Cardiac muscle cell (in vitro differentiated cells and primary cell): Measurements from ENCODE around the gene PI3. TPM values are rescaled to one million over a fixed set of nuclear protein-coding genes. Genes with fewer than 3 reads are reported as not detected.

Experiments used
- DNase-seq, 2 donors: peaks; one replicate each; pipeline versions ENCODE4 v3.0.0 to v3.0.0-alpha.2; 2010 to 2017; ENCODE audit warnings: low read depth in 1 of 2, low spot score in 1 of 2
- H3K27ac ChIP-seq: fragments of 200-600 bp; sonication (generic); 2 replicates; pipeline ENCODE4 v1.5.1; 2016
- H3K27me3 ChIP-seq: fragments of 200-600 bp; sonication (generic); 2 replicates; pipeline ENCODE4 v1.6.0; 2016; ENCODE audit warnings: control low read depth
- H3K36me3 ChIP-seq: fragments of 200-600 bp; sonication (generic); 2 replicates; pipeline ENCODE4 v1.5.1; 2016; ENCODE audit warnings: control low read depth
- H3K4me1 ChIP-seq: fragments of 200-600 bp; sonication (generic); 2 replicates; pipeline ENCODE4 v1.8.1; 2017; ENCODE audit warnings: low read depth, mild to moderate bottlenecking, mixed run types
- H3K4me3 ChIP-seq: fragments of 200-600 bp; sonication (generic); 2 replicates; pipeline ENCODE4 v1.5.1; 2016; ENCODE audit warnings: mild to moderate bottlenecking
- H3K9me3 ChIP-seq: fragments of 200-600 bp; sonication (generic); 2 replicates; pipeline ENCODE4 v1.5.1; 2017; ENCODE audit warnings: low read depth, mild to moderate bottlenecking, control low read depth
- CTCF ChIP-seq: IDR thresholded peaks from 2 replicates; pipeline ENCODE4 v1.5.1; 2012; ENCODE audit warnings: low read depth, mild to moderate bottlenecking, low read length
- polyA plus RNA-seq: library from polyadenylated mRNA; unstranded; fragments of >200 nt; fragmentation: Nextera tagmentation; extraction: Ambion mirVana; gene quantifications from 2 replicates; pipeline ENCODE4 v1.2.1, GENCODE V29; 2016
- total RNA-seq: library from RNA; depleted of rRNA; stranded (reverse); fragments of >200 nt; gene quantifications from 2 replicates; pipeline ENCODE4 v1.2.3, GENCODE V29; 2016

Gene PI3
- total and polyA plus RNA-seq, 2 experiments from 2014 or later, result not detected

GRCh38 chr20:45156713-45157112 lies 18.0 kb upstream of the PI3 start:
- no peaks in the 10 kb centered on the region for H3K36me3 ChIP-seq
- no peaks in the 10 kb centered on the region for H3K9me3 ChIP-seq
- H3K27me3 ChIP-seq, result no peaks in the 10 kb centered on the region
- DNase-seq, result no peak
- TF ChIP-seq CTCF, result no peak
- H3K27ac ChIP-seq, result no peak overlapping the region
- no peak overlapping the region for H3K4me3 ChIP-seq
- H3K4me1 ChIP-seq, result no peaks in the 10 kb centered on the region

- Histone ChIP-seq H3K4me1 (no peaks in the 10 kb centered on the region), H3K27ac (no peak overlapping the region), H3K9me3 (no peaks in the 10 kb centered on the region), H3K27me3 (no peaks in the 10 kb centered on the region), H3K4me3 (no peak overlapping the region), H3K36me3 (no peaks in the 10 kb centered on the region)
- DNase-seq, result peak in 1 of 2 donors; percentile 96
- no peak for TF ChIP-seq CTCF
These were observed 16.7 kb upstream of the PI3 start for GRCh38 chr20:45157962-45158361.

GRCh38 chr20:45163083-45163803 lies 11.5 kb upstream of the PI3 start:
- no peak overlapping the region for H3K27ac ChIP-seq
- no peak overlapping the region for H3K4me3 ChIP-seq
- no peak for TF ChIP-seq CTCF
- H3K4me1 ChIP-seq, result no peaks in the 10 kb centered on the region
- no peaks in the 10 kb centered on the region for H3K27me3 ChIP-seq
- no peaks in the 10 kb centered on the region for H3K36me3 ChIP-seq
- DNase-seq, result no peak
- H3K9me3 ChIP-seq, result no peaks in the 10 kb centered on the region

- Histone ChIP-seq H3K36me3 (no peaks in the 10 kb centered on the region), H3K4me3 (no peak overlapping the region), H3K27ac (no peak overlapping the region), H3K4me1 (no peaks in the 10 kb centered on the region), H3K27me3 (no peaks in the 10 kb centered on the region), H3K9me3 (no peaks in the 10 kb centered on the region)
- no peak for TF ChIP-seq CTCF
- DNase-seq, result no peak
These were observed 9.8 kb upstream of the PI3 start for GRCh38 chr20:45164906-45165305.

- H3K4me3 ChIP-seq, result no peak overlapping the region
- no peaks in the 10 kb centered on the region for H3K36me3 ChIP-seq
- H3K9me3 ChIP-seq, result no peaks in the 10 kb centered on the region
- DNase-seq, result no peak
- no peaks in the 10 kb centered on the region for H3K27me3 ChIP-seq
- H3K4me1 ChIP-seq, result no peaks in the 10 kb centered on the region
- no peak for TF ChIP-seq CTCF
- H3K27ac ChIP-seq, result no peak overlapping the region
These were observed 1.2 kb upstream of the PI3 start for GRCh38 chr20:45173522-45173921.
